Keratinocyte (primary cell): Measurements from ENCODE around the gene ENTPD2. TPM values are rescaled to one million over a fixed set of nuclear protein-coding genes. Genes with fewer than 3 reads are reported as not detected.
"Not testable (repeated sequence)": the region's sequence is repeated elsewhere in the genome, so short reads cannot be mapped to it uniquely, and the experiment has no call there.

ENCODE experiments used
- DNase-seq: peaks from one replicate; pipeline ENCODE4 v3.0.0-alpha.2; 2011; ENCODE audit warnings: low read depth, missing footprints, low spot score
- FAIRE-seq: peaks from 2 replicates; lab custom pipeline; 2011; peaks lifted over from hg19 to GRCh38; lab: Jason Lieb, UNC
- H2AFZ ChIP-seq: 2 replicates; pipeline ENCODE4 v1.6.0; 2012; ENCODE audit warnings: low read length, control low read depth, inconsistent platforms; ENCODE audit not compliant: control insufficient read depth
- H3K27ac ChIP-seq: 2 replicates; pipeline ENCODE4 v1.5.1; 2011; ENCODE audit warnings: low read length; ENCODE audit not compliant: control insufficient read depth, insufficient read depth
- H3K27me3 ChIP-seq: 3 replicates; pipeline ENCODE4 v1.6.0; 2011; ENCODE audit warnings: low read length; ENCODE audit not compliant: control insufficient read depth, insufficient read depth; ENCODE audit errors: extremely low read depth
- H3K36me3 ChIP-seq, 2 experiments: 2 replicates in 1 of 2; 3 replicates in 1 of 2; pipeline ENCODE4 v1.5.1; 2011; ENCODE audit warnings: low read length in 2 of 2, mild to moderate bottlenecking in 1 of 2; ENCODE audit not compliant: control insufficient read depth in 2 of 2, insufficient read depth in 2 of 2; ENCODE audit errors: extremely low read depth in 1 of 2
- H3K4me1 ChIP-seq: 3 replicates; pipeline ENCODE4 v1.5.1; 2011; ENCODE audit warnings: low read length; ENCODE audit not compliant: control insufficient read depth, insufficient read depth; ENCODE audit errors: extremely low read depth
- H3K4me2 ChIP-seq: 3 replicates; pipeline ENCODE4 v1.6.0; 2011; ENCODE audit warnings: low read depth, low read length; ENCODE audit not compliant: control insufficient read depth, insufficient read depth; ENCODE audit errors: extremely low read depth
- H3K4me3 ChIP-seq, 3 experiments: fragments of 200-600 bp in 1 of 3; sonication (generic) in 1 of 3; 2 replicates in 2 of 3; 3 replicates in 1 of 3; pipeline ENCODE4 v1.5.1; 2011 to 2016; ENCODE audit warnings: low read length in 3 of 3, mild to moderate bottlenecking in 3 of 3, control low read depth in 2 of 3, inconsistent platforms in 1 of 3, low read depth in 1 of 3, mixed read lengths in 1 of 3, mixed run types in 1 of 3, moderate library complexity in 1 of 3; ENCODE audit not compliant: control insufficient read depth in 2 of 3, insufficient read depth in 2 of 3; ENCODE audit errors: extremely low read depth in 1 of 3
- H3K79me2 ChIP-seq: 2 replicates; pipeline ENCODE4 v1.6.0; 2012; ENCODE audit warnings: low read length; ENCODE audit not compliant: control insufficient read depth, insufficient read depth
- H3K9ac ChIP-seq: 3 replicates; pipeline ENCODE4 v1.6.0; 2011; ENCODE audit warnings: low read length; ENCODE audit not compliant: control insufficient read depth, insufficient read depth; ENCODE audit errors: extremely low read depth
- H3K9me1 ChIP-seq: 3 replicates; pipeline ENCODE4 v1.6.0; 2011; ENCODE audit warnings: low read length; ENCODE audit not compliant: control insufficient read depth, insufficient read depth; ENCODE audit errors: extremely low read depth
- H3K9me3 ChIP-seq: 2 replicates; pipeline ENCODE4 v1.5.1; 2012; ENCODE audit warnings: low read depth, low read length; ENCODE audit not compliant: control insufficient read depth
- H4K20me1 ChIP-seq: 3 replicates; pipeline ENCODE4 v1.6.0; 2011; ENCODE audit warnings: low read length; ENCODE audit not compliant: control insufficient read depth, insufficient read depth; ENCODE audit errors: extremely low read depth
- EZH2 ChIP-seq: IDR thresholded peaks from one replicate; pipeline ENCODE4 v1.6.1; 2012; ENCODE audit warnings: inconsistent platforms, mild to moderate bottlenecking, low read length, moderate library complexity
- dilution Hi-C: fragments of 300-500 bp; cut with MboI; formaldehyde crosslinking; loops from one replicate; pipeline ENCODE4 v1.7.0; 2020; ENCODE audit warnings: low sequenced_read_pairs; ENCODE audit not compliant: extremely low pct_ligation_motif_present
- polyA plus RNA-seq, 5 experiments: library from polyadenylated mRNA; depleted of rRNA in 3 of 5; stranded (reverse) in 3 of 5; stranded (forward) in 1 of 5; unstranded in 1 of 5; fragments of >200 nt; gene quantifications; 1 replicate in 1 of 5; 2 replicates in 3 of 5; 3 replicates in 1 of 5; pipeline versions ENCODE4 v1.2.1 to v1.2.3, GENCODE V29; 2011 to 2012; ENCODE audit warnings: missing spikeins in 2 of 5, low read depth in 1 of 5, low replicate concordance in 1 of 5
- TF ChIP-seq, protein P1 (sequence below), 3 experiments: IDR thresholded peaks in 1 of 3; conservative IDR thresholded peaks in 1 of 3; optimal IDR thresholded peaks in 1 of 3; 2 replicates in 2 of 3; 3 replicates in 1 of 3; pipeline versions ENCODE3 to v1.5.1; 2011; ENCODE audit warnings: low read length in 3 of 3, mild to moderate bottlenecking in 3 of 3, moderate library complexity in 2 of 3, control low read depth in 1 of 3, inconsistent platforms in 1 of 3; ENCODE audit not compliant: insufficient read depth in 2 of 3; ENCODE audit errors: extremely low read depth in 1 of 3

The ENTPD2 gene
- polyA plus RNA-seq, 1 donor (not counting 4 experiments of a cell fraction or from before 2014, with no cell fraction given) = 0.52 TPM

GRCh38 chr9:137034709-137035506 is 19.0 kb downstream of the ENTPD2 start:
- Histone ChIP-seq H3K9me3 (no peaks in the 10 kb centered on the region), H3K9ac (no peak overlapping the region), H3K4me3 (no peak overlapping the region), H3K36me3 (peaks cover 0 to 2% of the 10 kb centered on the region in 2 experiments), H3K27me3 (no peaks in the 10 kb centered on the region), H3K9me1 (no peaks in the 10 kb centered on the region), H3K4me1 (peaks cover 3% of the 10 kb centered on the region), H4K20me1 (no peaks in the 10 kb centered on the region), H2AFZ (no peak overlapping the region), H3K79me2 (no peaks in the 10 kb centered on the region), H3K27ac (no peak overlapping the region), H3K4me2 (peak overlapping the region; percentile 19)
- DNase-seq (no peak), FAIRE-seq (peak; percentile 65)
- TF ChIP-seq EZH2 = peak; percentile 31
- TF ChIP-seq, protein P1, sequence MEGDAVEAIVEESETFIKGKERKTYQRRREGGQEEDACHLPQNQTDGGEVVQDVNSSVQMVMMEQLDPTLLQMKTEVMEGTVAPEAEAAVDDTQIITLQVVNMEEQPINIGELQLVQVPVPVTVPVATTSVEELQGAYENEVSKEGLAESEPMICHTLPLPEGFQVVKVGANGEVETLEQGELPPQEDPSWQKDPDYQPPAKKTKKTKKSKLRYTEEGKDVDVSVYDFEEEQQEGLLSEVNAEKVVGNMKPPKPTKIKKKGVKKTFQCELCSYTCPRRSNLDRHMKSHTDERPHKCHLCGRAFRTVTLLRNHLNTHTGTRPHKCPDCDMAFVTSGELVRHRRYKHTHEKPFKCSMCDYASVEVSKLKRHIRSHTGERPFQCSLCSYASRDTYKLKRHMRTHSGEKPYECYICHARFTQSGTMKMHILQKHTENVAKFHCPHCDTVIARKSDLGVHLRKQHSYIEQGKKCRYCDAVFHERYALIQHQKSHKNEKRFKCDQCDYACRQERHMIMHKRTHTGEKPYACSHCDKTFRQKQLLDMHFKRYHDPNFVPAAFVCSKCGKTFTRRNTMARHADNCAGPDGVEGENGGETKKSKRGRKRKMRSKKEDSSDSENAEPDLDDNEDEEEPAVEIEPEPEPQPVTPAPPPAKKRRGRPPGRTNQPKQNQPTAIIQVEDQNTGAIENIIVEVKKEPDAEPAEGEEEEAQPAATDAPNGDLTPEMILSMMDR (optimal IDR thresholded peaks at IDR 0.05 in 1 of 3, IDR thresholded peaks at IDR 0.05 in 1 of 3, conservative IDR thresholded peaks at IDR 0.05 in 1 of 3; ENCODE audit: extremely low read depth in 1 of 3, insufficient read depth in 2 of 3, low read length in 3 of 3) = peak; percentile 92 to 97 (median 96)
- dilution Hi-C loops = no loop called here

DNA sequence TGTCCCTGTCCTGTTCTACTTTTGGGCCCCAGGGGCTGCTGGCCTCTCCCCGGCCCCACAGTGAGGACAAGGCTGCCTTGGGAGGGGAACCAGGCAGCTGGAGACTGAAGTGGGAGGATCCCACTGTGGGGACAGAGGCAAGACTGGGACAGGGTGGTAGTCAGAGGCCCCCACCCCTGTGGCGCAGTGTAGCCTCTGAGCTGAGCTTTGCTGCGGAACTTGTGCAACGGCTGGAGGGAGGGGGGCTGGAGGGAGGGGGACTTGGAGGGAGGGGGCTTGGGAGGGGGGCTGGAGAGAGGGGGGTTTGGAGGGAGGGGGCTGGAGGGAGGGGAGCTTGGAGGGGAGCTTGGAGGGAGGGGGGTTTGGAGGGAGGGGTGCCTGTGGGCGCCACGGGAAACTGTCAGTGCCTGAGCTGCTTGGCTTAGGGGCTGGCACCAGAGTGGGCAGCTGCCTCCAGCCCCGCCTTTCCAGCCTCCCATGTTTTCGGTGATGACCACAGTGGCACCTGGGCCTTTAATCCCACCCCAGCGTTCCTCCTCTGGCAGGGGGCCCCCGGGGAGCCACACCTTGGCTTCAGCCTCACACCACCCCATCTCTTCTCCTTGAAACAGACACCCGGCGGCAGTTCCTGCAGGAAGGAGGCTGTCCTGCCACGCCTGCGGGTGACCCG is 19.7 kb downstream of the ENTPD2 start:
- DNase-seq (no peak), FAIRE-seq (no peak)
- peaks cover 0 to 2% of the 10 kb centered on the region in 2 experiments for H3K36me3 ChIP-seq
- H3K9me3 ChIP-seq = no peaks in the 10 kb centered on the region
- H3K79me2 ChIP-seq = no peaks in the 10 kb centered on the region
- no peaks in the 10 kb centered on the region for H3K27me3 ChIP-seq
- H3K9ac ChIP-seq = no peak overlapping the region
- peak overlapping the region; percentile 16 for H3K4me2 ChIP-seq
- TF ChIP-seq, protein P1 (optimal IDR thresholded peaks at IDR 0.05 in 1 of 3, IDR thresholded peaks at IDR 0.05 in 1 of 3, conservative IDR thresholded peaks at IDR 0.05 in 1 of 3; ENCODE audit: extremely low read depth in 1 of 3, insufficient read depth in 2 of 3, low read length in 3 of 3) = no peak
- TF ChIP-seq EZH2 = no peak
- H3K9me1 ChIP-seq = no peaks in the 10 kb centered on the region
- H4K20me1 ChIP-seq = no peaks in the 10 kb centered on the region
- H3K4me1 ChIP-seq = peaks cover 3% of the 10 kb centered on the region
- dilution Hi-C loops = no loop called here
- H2AFZ ChIP-seq = no peak overlapping the region
- no peak overlapping the region for H3K27ac ChIP-seq
- H3K4me3 ChIP-seq = no peak overlapping the region

- H3K4me3 ChIP-seq, H3K9ac ChIP-seq, FAIRE-seq, DNase-seq, H3K27ac ChIP-seq, H3K4me2 ChIP-seq, H3K9me3 ChIP-seq, dilution Hi-C loops, H2AFZ ChIP-seq, H4K20me1 ChIP-seq, H3K9me1 ChIP-seq, H3K79me2 ChIP-seq, H3K27me3 ChIP-seq, H3K36me3 ChIP-seq, H3K4me1 ChIP-seq: not testable (repeated sequence)
Measured at GRCh38 chr9:137033481-137033880, 20.4 kb downstream of the ENTPD2 start.
